ENCODE results near the gene PHACTR3.

The PHACTR3 gene

DNA sequence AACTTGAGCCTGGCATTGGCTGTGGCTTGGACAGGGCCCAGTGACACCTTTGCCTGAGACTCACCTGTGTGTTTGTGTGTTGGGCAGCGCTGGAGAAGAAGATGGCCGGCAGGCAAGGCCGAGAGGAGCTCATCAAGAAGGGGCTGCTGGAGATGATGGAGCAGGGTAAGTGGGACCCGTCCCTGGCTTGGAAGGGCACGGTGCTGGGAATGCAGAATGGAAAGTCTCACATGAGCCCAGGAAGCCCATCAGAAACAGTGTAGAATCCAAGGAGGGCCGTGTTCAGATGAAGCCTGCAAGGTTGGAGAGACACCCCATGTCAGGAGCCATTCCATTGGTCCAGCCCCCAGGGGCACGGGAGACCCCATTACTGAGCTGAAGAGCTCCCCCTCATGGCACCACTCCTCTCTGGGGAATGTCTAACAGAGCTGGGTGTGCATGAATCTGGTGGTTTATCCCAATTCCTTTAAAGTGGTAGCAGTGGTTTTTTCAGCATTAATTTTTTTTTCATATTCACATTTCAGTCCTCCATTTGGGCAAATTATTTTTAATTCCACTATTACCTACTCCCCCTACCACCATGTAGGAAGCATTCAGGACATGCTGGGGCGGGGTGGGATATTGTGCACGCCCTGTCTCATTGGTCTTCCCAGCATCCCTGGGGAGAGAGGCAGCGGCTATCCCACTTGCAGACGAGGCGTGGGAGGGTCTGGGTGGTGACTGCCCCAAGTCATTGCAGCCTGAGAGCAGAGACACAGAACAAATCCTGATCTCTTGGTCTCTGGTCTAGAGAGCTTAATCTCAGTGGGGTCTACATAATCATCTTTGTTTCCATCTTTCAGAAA, 143.6 kb downstream of the PHACTR3 start:
- no peak overlapping the region for H3K9ac ChIP-seq
- no peak for TF ChIP-seq CTCF (IDR thresholded peaks at IDR 0.05)
- H3K36me3 ChIP-seq (ENCODE audit: control insufficient read depth, insufficient read depth, low read length): no peaks in the 10 kb centered on the region
- no peak overlapping the region for H3K4me3 ChIP-seq (ENCODE audit: low read depth, low read length)
- H3K79me2 ChIP-seq: no peaks in the 10 kb centered on the region
- H3K9me3 ChIP-seq (ENCODE audit: control insufficient read depth, low read length): no peaks in the 10 kb centered on the region
- no peak overlapping the region for H3K4me2 ChIP-seq (ENCODE audit: low read length)
- no peaks in the 10 kb centered on the region for H3K27me3 ChIP-seq (ENCODE audit: control insufficient read depth, insufficient read depth, low read length)
- H2AFZ ChIP-seq: no peak overlapping the region
- H3K27ac ChIP-seq: no peak overlapping the region
- no peaks in the 10 kb centered on the region for H3K4me1 ChIP-seq

DNA sequence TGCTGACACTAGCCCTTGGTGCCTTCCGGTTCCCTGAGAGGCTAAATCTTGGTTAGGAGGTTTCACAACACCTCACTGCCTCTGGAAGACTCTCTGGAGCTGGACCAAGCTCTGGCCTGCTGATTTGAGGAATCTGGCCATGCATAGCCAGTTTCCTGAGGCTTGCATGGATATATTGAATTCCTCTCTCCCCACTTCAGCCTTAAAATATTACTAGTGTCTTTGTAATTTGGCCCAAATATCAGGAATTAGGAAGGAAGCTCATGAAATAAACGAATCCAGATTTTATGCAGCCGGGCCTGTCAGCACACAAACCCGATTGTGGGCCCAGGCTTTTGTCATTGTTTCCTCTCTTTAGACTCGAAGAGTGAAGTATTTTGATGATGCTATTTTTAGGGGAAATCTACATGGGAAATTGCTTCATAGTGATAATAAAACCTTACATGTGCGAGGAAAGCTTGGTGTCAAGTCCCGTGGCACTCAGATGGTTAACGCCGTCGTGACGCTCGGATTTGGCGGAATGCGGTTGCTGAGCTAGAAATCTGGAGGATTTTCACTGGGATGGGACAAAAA, 144.4 kb downstream of the PHACTR3 start:
- H3K27me3 ChIP-seq (ENCODE audit: control insufficient read depth, insufficient read depth, low read length): no peaks in the 10 kb centered on the region
- no peak overlapping the region for H3K27ac ChIP-seq
- no peaks in the 10 kb centered on the region for H3K9me3 ChIP-seq (ENCODE audit: control insufficient read depth, low read length)
- no peak overlapping the region for H3K9ac ChIP-seq
- no peak overlapping the region for H3K4me3 ChIP-seq (ENCODE audit: low read depth, low read length)
- TF ChIP-seq CTCF (IDR thresholded peaks at IDR 0.05): no peak
- no peaks in the 10 kb centered on the region for H3K79me2 ChIP-seq
- H3K4me2 ChIP-seq (ENCODE audit: low read length): no peak overlapping the region
- H3K36me3 ChIP-seq (ENCODE audit: control insufficient read depth, insufficient read depth, low read length): no peaks in the 10 kb centered on the region
- no peak overlapping the region for H2AFZ ChIP-seq
- no peaks in the 10 kb centered on the region for H3K4me1 ChIP-seq

DNA sequence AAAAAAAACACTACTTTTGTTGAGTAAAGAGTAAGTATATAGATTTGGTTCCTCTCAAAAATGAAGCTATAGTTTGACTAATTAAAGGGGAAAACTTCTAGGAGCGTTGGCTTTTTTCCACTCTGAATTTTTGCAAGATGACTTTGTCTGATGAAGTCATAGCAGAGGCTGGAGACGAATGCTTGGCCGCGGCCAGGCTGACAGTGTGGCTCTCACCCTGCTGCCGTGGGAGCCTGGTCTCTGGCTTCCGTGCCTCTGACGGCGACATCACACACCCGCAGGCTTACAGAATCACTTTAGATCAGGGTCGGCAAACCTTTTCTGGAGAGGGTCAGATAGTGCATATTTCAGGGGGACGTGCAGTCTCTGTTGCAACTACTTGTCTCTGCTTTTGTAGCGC, 145.0 kb downstream of the PHACTR3 start:
- no peaks in the 10 kb centered on the region for H3K4me1 ChIP-seq
- H3K27ac ChIP-seq: no peak overlapping the region
- H2AFZ ChIP-seq: no peak overlapping the region
- H3K36me3 ChIP-seq (ENCODE audit: control insufficient read depth, insufficient read depth, low read length): no peaks in the 10 kb centered on the region
- no peak overlapping the region for H3K4me3 ChIP-seq (ENCODE audit: low read depth, low read length)
- no peak overlapping the region for H3K9ac ChIP-seq
- H3K27me3 ChIP-seq (ENCODE audit: control insufficient read depth, insufficient read depth, low read length): peaks cover under 1% of the 10 kb centered on the region
- no peak overlapping the region for H3K4me2 ChIP-seq (ENCODE audit: low read length)
- no peaks in the 10 kb centered on the region for H3K79me2 ChIP-seq
- no peak for TF ChIP-seq CTCF (IDR thresholded peaks at IDR 0.05)
- no peaks in the 10 kb centered on the region for H3K9me3 ChIP-seq (ENCODE audit: control insufficient read depth, low read length)

DNA sequence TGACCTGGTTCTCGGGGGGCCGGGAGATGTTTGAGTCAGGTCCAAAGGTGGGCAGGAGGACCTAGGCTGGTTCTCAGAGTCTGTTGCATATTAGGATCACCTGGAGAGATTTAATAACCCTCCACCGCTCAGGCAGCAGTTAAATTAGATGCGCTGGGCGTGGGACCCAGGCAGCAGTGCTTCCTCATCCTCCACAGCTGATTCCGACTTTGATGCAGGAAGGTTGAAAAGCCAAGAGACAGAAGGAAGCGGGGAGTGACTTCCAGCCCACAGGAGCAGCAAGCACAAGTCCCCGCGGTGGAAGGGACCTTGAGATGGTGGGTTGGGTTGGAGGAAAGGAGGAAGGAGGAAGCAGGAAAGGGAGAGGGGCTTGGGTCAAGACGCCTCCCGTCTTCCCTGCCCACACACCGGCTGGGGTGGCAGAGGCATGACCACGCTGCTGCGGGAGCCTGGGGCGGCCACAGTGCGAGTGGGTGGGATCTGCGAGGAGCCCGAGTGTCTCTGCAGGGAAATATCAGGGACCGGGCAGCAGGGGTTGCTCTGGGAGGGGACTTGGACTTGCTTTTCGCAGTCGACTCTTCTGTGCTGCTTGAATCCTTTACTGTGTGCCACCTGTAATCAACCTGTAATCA, 146.0 kb downstream of the PHACTR3 start:
- Histone ChIP-seq H3K4me3 (ENCODE audit: low read depth, low read length) (no peak overlapping the region), H3K27ac (no peak overlapping the region), H3K36me3 (ENCODE audit: control insufficient read depth, insufficient read depth, low read length) (no peaks in the 10 kb centered on the region), H3K79me2 (no peaks in the 10 kb centered on the region), H3K9me3 (ENCODE audit: control insufficient read depth, low read length) (no peaks in the 10 kb centered on the region), H3K4me2 (ENCODE audit: low read length) (no peak overlapping the region), H3K9ac (no peak overlapping the region), H3K27me3 (ENCODE audit: control insufficient read depth, insufficient read depth, low read length) (peaks cover 8% of the 10 kb centered on the region), H3K4me1 (no peaks in the 10 kb centered on the region), H2AFZ (no peak overlapping the region)
- no peak for TF ChIP-seq CTCF (IDR thresholded peaks at IDR 0.05)

All from parathyroid adenoma (tissue), 2 donors.